Measurements from ENCODE around the gene CR1. TPM values are rescaled to one million over a fixed set of nuclear protein-coding genes. Genes with fewer than 3 reads are reported as not detected.
"Not testable (repeated sequence)": the region's sequence is repeated elsewhere in the genome, so short reads cannot be mapped to it uniquely, and the experiment has no call there.

Gene CR1
- total and polyA plus RNA-seq, 2 donors (not counting 3 experiments of a cell fraction or from before 2014, with no cell fraction given), result not detected

DNA sequence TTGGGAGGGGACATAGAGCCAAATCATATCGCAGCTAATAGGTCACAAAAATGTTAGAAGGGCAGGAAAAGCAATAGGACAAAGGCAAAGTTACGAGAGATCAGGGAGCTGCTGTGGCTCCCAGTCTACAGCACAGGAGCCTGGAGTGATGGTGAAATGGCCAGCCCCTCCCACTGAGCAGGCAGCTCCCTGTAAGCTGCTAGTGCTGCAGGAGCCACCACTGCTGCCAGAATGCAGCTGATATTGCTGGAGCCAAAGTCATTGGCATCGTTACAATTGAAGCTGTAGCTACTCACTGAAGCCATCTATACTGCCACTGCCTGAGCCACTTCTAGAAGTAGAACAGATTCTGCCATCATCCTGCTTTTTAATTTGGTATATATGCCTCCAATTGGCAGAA, 29.3 kb downstream of the CR1 start:
- CTCF ChIA-PET; H2AFZ ChIP-seq (ENCODE audit: low read depth, low read length); H3K9ac ChIP-seq (replicated peaks; ENCODE audit: extremely low read depth, insufficient read depth, low read length); H3K4me3 ChIP-seq (replicated peaks in 1 of 3; ENCODE audit: insufficient read depth in 1 of 3, low read depth in 1 of 3, low read length in 3 of 3); H4K20me1 ChIP-seq (replicated peaks; ENCODE audit: control insufficient read depth, extremely low read depth, insufficient read depth, low read length); H3K9me3 ChIP-seq (replicated peaks; ENCODE audit: control insufficient read depth, insufficient read depth, low read length); H3K27ac ChIP-seq (ENCODE audit: insufficient read depth, low read depth, low read length); BruUV-seq (replicated peaks); POLR2A ChIA-PET; dilution Hi-C loops (cut with MboI; ENCODE audit: extremely low pct_ligation_motif_present, low sequenced_read_pairs); FAIRE-seq; intact Hi-C loops (cut with micrococcal nuclease); H3K27me3 ChIP-seq (ENCODE audit: control insufficient read depth in 2 of 2, insufficient read depth in 2 of 2, low read length in 2 of 2); H3K4me1 ChIP-seq (ENCODE audit: control insufficient read depth, extremely low read depth, insufficient read depth, low read length); H3K4me2 ChIP-seq (ENCODE audit: insufficient read depth, low read length); H3K9me1 ChIP-seq (replicated peaks; ENCODE audit: control insufficient read depth, extremely low read depth, insufficient read depth, low read length); H3K36me3 ChIP-seq (ENCODE audit: control insufficient read depth in 2 of 2, extremely low read depth in 1 of 2, insufficient read depth in 2 of 2, low read length in 2 of 2); DNase-seq (ENCODE audit: low read depth, low spot score); H3K79me2 ChIP-seq (ENCODE audit: control insufficient read depth, insufficient read depth, low read length): not testable (repeated sequence)

- H3K36me3 ChIP-seq (ENCODE audit: control insufficient read depth in 2 of 2, extremely low read depth in 1 of 2, insufficient read depth in 2 of 2, low read length in 2 of 2); H3K27me3 ChIP-seq (ENCODE audit: control insufficient read depth in 2 of 2, insufficient read depth in 2 of 2, low read length in 2 of 2); H3K4me1 ChIP-seq (ENCODE audit: control insufficient read depth, extremely low read depth, insufficient read depth, low read length); H3K4me3 ChIP-seq (replicated peaks in 1 of 3; ENCODE audit: insufficient read depth in 1 of 3, low read depth in 1 of 3, low read length in 3 of 3); H3K9ac ChIP-seq (replicated peaks; ENCODE audit: extremely low read depth, insufficient read depth, low read length); H2AFZ ChIP-seq (ENCODE audit: low read depth, low read length); intact Hi-C loops (cut with micrococcal nuclease); CTCF ChIA-PET; FAIRE-seq; H3K9me1 ChIP-seq (replicated peaks; ENCODE audit: control insufficient read depth, extremely low read depth, insufficient read depth, low read length); H4K20me1 ChIP-seq (replicated peaks; ENCODE audit: control insufficient read depth, extremely low read depth, insufficient read depth, low read length); POLR2A ChIA-PET; H3K79me2 ChIP-seq (ENCODE audit: control insufficient read depth, insufficient read depth, low read length); H3K9me3 ChIP-seq (replicated peaks; ENCODE audit: control insufficient read depth, insufficient read depth, low read length); H3K27ac ChIP-seq (ENCODE audit: insufficient read depth, low read depth, low read length); DNase-seq (ENCODE audit: low read depth, low spot score); BruUV-seq (replicated peaks); H3K4me2 ChIP-seq (ENCODE audit: insufficient read depth, low read length); dilution Hi-C loops (cut with MboI; ENCODE audit: extremely low pct_ligation_motif_present, low sequenced_read_pairs): not testable (repeated sequence)
Measured at GRCh38 chr1:207528401-207528800, 32.4 kb downstream of the CR1 start.

DNA sequence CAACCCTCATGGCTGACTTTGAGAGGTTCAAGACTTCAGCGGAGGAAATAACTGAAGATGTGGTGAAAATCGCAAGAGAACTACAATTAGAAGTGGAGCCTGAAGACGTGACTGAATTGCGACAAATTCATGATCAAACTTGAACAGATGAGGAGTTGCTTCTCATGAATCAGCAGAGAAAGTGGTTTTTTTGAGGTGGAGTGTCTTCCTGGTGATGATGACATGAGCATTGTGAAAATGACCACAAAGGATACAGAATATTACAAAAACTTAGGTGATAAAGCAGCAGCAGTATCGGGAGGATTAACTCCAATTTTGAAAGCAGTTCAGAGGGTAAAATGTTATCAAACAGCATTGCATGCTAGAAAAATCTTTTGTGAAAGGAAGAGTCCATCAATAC, 40.3 kb downstream of the CR1 start:
- H3K9ac ChIP-seq (replicated peaks; ENCODE audit: extremely low read depth, insufficient read depth, low read length); dilution Hi-C loops (cut with MboI; ENCODE audit: extremely low pct_ligation_motif_present, low sequenced_read_pairs); DNase-seq (ENCODE audit: low read depth, low spot score); H3K9me1 ChIP-seq (replicated peaks; ENCODE audit: control insufficient read depth, extremely low read depth, insufficient read depth, low read length); H3K36me3 ChIP-seq (ENCODE audit: control insufficient read depth in 2 of 2, extremely low read depth in 1 of 2, insufficient read depth in 2 of 2, low read length in 2 of 2); POLR2A ChIA-PET; H3K4me2 ChIP-seq (ENCODE audit: insufficient read depth, low read length); BruUV-seq (replicated peaks); CTCF ChIA-PET; H4K20me1 ChIP-seq (replicated peaks; ENCODE audit: control insufficient read depth, extremely low read depth, insufficient read depth, low read length); intact Hi-C loops (cut with micrococcal nuclease); H3K79me2 ChIP-seq (ENCODE audit: control insufficient read depth, insufficient read depth, low read length); H3K9me3 ChIP-seq (replicated peaks; ENCODE audit: control insufficient read depth, insufficient read depth, low read length); H3K4me1 ChIP-seq (ENCODE audit: control insufficient read depth, extremely low read depth, insufficient read depth, low read length); H2AFZ ChIP-seq (ENCODE audit: low read depth, low read length); H3K27me3 ChIP-seq (ENCODE audit: control insufficient read depth in 2 of 2, insufficient read depth in 2 of 2, low read length in 2 of 2); FAIRE-seq; H3K4me3 ChIP-seq (replicated peaks in 1 of 3; ENCODE audit: insufficient read depth in 1 of 3, low read depth in 1 of 3, low read length in 3 of 3); H3K27ac ChIP-seq (ENCODE audit: insufficient read depth, low read depth, low read length): not testable (repeated sequence)

- H3K27ac ChIP-seq (ENCODE audit: insufficient read depth, low read depth, low read length); H4K20me1 ChIP-seq (replicated peaks; ENCODE audit: control insufficient read depth, extremely low read depth, insufficient read depth, low read length); H3K4me1 ChIP-seq (ENCODE audit: control insufficient read depth, extremely low read depth, insufficient read depth, low read length); DNase-seq (ENCODE audit: low read depth, low spot score); BruUV-seq (replicated peaks); H3K9ac ChIP-seq (replicated peaks; ENCODE audit: extremely low read depth, insufficient read depth, low read length); H3K79me2 ChIP-seq (ENCODE audit: control insufficient read depth, insufficient read depth, low read length); H3K4me3 ChIP-seq (replicated peaks in 1 of 3; ENCODE audit: insufficient read depth in 1 of 3, low read depth in 1 of 3, low read length in 3 of 3); H3K27me3 ChIP-seq (ENCODE audit: control insufficient read depth in 2 of 2, insufficient read depth in 2 of 2, low read length in 2 of 2); CTCF ChIA-PET; POLR2A ChIA-PET; H3K9me1 ChIP-seq (replicated peaks; ENCODE audit: control insufficient read depth, extremely low read depth, insufficient read depth, low read length); H2AFZ ChIP-seq (ENCODE audit: low read depth, low read length); H3K9me3 ChIP-seq (replicated peaks; ENCODE audit: control insufficient read depth, insufficient read depth, low read length); intact Hi-C loops (cut with micrococcal nuclease); H3K4me2 ChIP-seq (ENCODE audit: insufficient read depth, low read length); dilution Hi-C loops (cut with MboI; ENCODE audit: extremely low pct_ligation_motif_present, low sequenced_read_pairs); H3K36me3 ChIP-seq (ENCODE audit: control insufficient read depth in 2 of 2, extremely low read depth in 1 of 2, insufficient read depth in 2 of 2, low read length in 2 of 2): not testable (repeated sequence)
- FAIRE-seq, result peak; percentile 73
Measured at GRCh38 chr1:207546677-207547357, 50.9 kb downstream of the CR1 start.
